Heart left ventricle (tissue), 16 donors: ENCODE results near the gene TMEM42. TPM values are rescaled to one million over a fixed set of nuclear protein-coding genes. Genes with fewer than 3 reads are reported as not detected.
"Not testable (repeated sequence)": the region's sequence is repeated elsewhere in the genome, so short reads cannot be mapped to it uniquely, and the experiment has no call there.

Experiments used
- ATAC-seq, 4 donors: fragments of 200-7000 bp; cut with Tn5 transposase; one replicate each; pipeline ENCODE4 v1.9.1; 2020 to 2022; ENCODE audit warnings: moderate library complexity in 4 of 4, mild to moderate bottlenecking in 3 of 4, moderate number of reproducible peaks in 1 of 4
- DNase-seq, 5 donors: peaks; one replicate each; pipeline ENCODE4 v3.0.0-alpha.2; 2020
- H3K27ac ChIP-seq, 12 donors: fragments of 200-600 bp; sonication (generic) in 4 of 12; one replicate each; pipeline versions ENCODE4 v1.5.0 to v1.8.0; 2016 to 2022; ENCODE audit warnings: mild to moderate bottlenecking in 2 of 12
- H3K27me3 ChIP-seq, 9 donors: fragments of 200-600 bp; sonication (generic) in 2 of 9; one replicate each; pipeline versions ENCODE4 v1.5.1 to v1.8.0; 2016 to 2022; ENCODE audit warnings: mild to moderate bottlenecking in 3 of 9
- H3K36me3 ChIP-seq, 9 donors: fragments of 200-600 bp; sonication (generic) in 2 of 9; one replicate each; pipeline versions ENCODE4 v1.5.0 to v1.8.0; 2018 to 2022; ENCODE audit warnings: mild to moderate bottlenecking in 2 of 9
- H3K4me1 ChIP-seq, 12 donors: fragments of 200-600 bp; sonication (generic) in 4 of 12; one replicate each; pipeline versions ENCODE4 v1.5.0 to v1.8.0; 2016 to 2022; ENCODE audit warnings: mild to moderate bottlenecking in 3 of 12
- H3K4me3 ChIP-seq, 12 donors: fragments of 200-600 bp; sonication (generic) in 4 of 12; one replicate each; pipeline versions ENCODE4 v1.5.0 to v1.8.0; 2017 to 2022; ENCODE audit warnings: mild to moderate bottlenecking in 9 of 12, moderate library complexity in 4 of 12
- H3K9me3 ChIP-seq, 12 donors: fragments of 200-600 bp; sonication (generic) in 4 of 12; one replicate each; pipeline versions ENCODE4 v1.5.0 to v1.8.0; 2016 to 2022; ENCODE audit warnings: mild to moderate bottlenecking in 1 of 12
- POLR2A ChIP-seq, 2 donors: fragments of 450-650 bp; IDR thresholded peaks; one replicate each; pipeline ENCODE4 v1.6.1; 2017; ENCODE audit warnings: antibody characterized with exemption in 2 of 2, mild to moderate bottlenecking in 2 of 2, moderate library complexity in 2 of 2
- WGBS, 4 donors: extraction: QIAGEN DNeasy Blood & Tissue Kit in 2 of 4; methylation state at CpG; one replicate each; pipeline versions ENCODE4 v1.1.5 to v1.1.7; 2013 to 2018; 5-methylcytosine and 5-hydroxymethylcytosine counted together
- intact Hi-C, 10 donors: fragments of 100-400 bp; cut with DNase I; formaldehyde crosslinking; loops; one replicate each; pipeline versions ENCODE4 v1.11.1 to v1.14.2; 2022
- polyA plus RNA-seq, 2 donors: library from polyadenylated mRNA; stranded (reverse); fragments of 200-250 nt; gene quantifications; one replicate each; pipeline ENCODE4 v1.2.3, GENCODE V29; 2013
- total RNA-seq, 9 donors: library from RNA; depleted of rRNA in 2 of 9; stranded (reverse); fragments of >200 nt in 2 of 9; fragmentation: NEBNext Ultra II Directional in 3 of 9; extraction: Animal tissue kit (Norgen Biotek cat#: 25700) in 3 of 9; gene quantifications; one replicate each; pipeline versions ENCODE4 v1.1.0 to v1.2.4, GENCODE V29; 2016 to 2023
- TF ChIP-seq, protein P1 (sequence below), 12 donors: fragments of 200-600 bp; sonication (generic) in 4 of 12; IDR thresholded peaks; one replicate each; pipeline versions ENCODE4 v1.5.0 to v1.8.0; 2018 to 2022; ENCODE audit warnings: antibody characterized with exemption in 12 of 12, mild to moderate bottlenecking in 5 of 12
- donor health status: ischemic (EF 13 %, LVEDD 7.1; RV severe dilation, severe dysfunction).
- donor health status: healthy with polysubstance abuse.
- donor health status: DM: no; HTN: yes; CAD: no.
- donor health status: DM: no; HTN: no; CAD: no.
- donor health status: ischemic (EF 25% LVEDD 6.9; RV normal size, moderate dysfunction).
- donor health status: ischemic (EF 25% LVEDD 5.7; RV mildly dilated, moderate dysfunction).
- donor health status: healthy.
- donor health status: DM: yes; HTN: yes; CAD: no.
- donor health status: ischemic (EF 35%, LVEDD 5.7; RV mildly dilated, moderate dysfunction).
- donor health status: nonischemic (EF 11% LVEDD 7.7; RV severe dilation, severe dysfunction).
- donor health status: DM: yes; HTN: yes; CAD: no.
- donor health status: PGD.
- donor health status: ischemic (EF 29% LVEDD 5.4; RV normal size, mild dysfunction).
- donor health status: nonischemic (EF 23%, LVEDD 6.1; RV moderate dilation, normal function).

The TMEM42 gene
- total and polyA plus RNA-seq, 11 donors: 7.3 to 14.1 (median 10.6) TPM

DNA sequence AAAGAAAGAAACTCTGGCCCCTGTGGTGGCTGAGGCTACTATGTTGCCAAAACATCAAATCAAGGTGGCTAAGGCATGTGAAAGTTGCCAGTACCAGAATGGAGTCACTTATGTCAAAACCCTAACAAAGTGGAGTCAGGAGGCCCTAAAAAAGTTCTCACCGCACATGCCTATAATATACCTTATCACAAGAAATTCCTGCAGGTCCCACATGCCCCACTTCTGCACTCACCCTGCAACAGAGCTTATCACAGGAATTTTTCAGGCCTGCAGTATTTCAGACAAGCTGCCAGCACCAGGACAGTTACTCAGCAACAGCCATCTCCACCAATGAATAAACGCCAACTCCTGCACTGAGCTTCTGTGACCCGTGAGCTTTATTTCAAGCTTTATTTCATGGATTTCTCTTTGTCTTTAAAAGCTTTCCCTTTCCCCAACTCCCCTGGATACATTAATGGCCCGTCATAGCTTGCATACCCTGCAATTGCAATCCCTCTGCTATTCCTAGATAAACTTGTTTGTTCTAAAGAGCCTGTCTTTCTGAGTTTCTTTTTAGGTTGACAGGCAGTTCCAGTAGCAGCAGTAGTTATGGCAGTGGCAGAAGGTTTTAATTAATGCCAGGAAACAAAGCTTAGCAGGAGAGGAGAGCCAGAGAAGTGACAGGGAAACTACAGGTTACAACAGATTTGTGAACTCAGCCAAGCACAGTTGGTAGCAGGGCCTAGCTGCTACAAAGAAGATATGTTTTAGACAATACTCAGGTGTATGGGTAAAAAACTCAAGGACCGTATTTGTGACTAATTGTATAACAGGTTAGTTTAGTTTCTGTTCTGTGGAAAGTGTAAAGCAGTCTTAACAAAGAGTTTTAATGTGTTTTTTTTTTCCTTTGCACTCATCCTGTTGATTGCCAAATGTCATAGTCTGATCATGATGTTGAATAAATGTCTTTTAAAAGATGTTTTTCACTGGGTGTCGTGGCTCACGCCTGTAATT, 15.9 kb upstream of the TMEM42 start:
- no peaks in the 10 kb centered on the region for H3K9me3 ChIP-seq
- WGBS, 4 donors: 42 to 55% (median 52%) methylated on average over 7 of the region's 7 CpGs
- H3K4me1 ChIP-seq: peaks cover 0 to 24% (median 2%) of the 10 kb centered on the region in 12 donors
- H3K27ac ChIP-seq: peak overlapping the region; percentile 21 to 90 (median 78)
- TF ChIP-seq, protein P1, sequence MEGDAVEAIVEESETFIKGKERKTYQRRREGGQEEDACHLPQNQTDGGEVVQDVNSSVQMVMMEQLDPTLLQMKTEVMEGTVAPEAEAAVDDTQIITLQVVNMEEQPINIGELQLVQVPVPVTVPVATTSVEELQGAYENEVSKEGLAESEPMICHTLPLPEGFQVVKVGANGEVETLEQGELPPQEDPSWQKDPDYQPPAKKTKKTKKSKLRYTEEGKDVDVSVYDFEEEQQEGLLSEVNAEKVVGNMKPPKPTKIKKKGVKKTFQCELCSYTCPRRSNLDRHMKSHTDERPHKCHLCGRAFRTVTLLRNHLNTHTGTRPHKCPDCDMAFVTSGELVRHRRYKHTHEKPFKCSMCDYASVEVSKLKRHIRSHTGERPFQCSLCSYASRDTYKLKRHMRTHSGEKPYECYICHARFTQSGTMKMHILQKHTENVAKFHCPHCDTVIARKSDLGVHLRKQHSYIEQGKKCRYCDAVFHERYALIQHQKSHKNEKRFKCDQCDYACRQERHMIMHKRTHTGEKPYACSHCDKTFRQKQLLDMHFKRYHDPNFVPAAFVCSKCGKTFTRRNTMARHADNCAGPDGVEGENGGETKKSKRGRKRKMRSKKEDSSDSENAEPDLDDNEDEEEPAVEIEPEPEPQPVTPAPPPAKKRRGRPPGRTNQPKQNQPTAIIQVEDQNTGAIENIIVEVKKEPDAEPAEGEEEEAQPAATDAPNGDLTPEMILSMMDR (IDR thresholded peaks at IDR 0.05): no peak
- TF ChIP-seq POLR2A (IDR thresholded peaks at IDR 0.05): no peak
- peaks cover 0 to 7% (median 0%) of the 10 kb centered on the region in 9 donors for H3K36me3 ChIP-seq
- H3K4me3 ChIP-seq: no peak overlapping the region
- H3K27me3 ChIP-seq: no peaks in the 10 kb centered on the region
- intact Hi-C loops: loop anchor here in 2 of 10 donors (5.0 kb wide), 2 partner anchors 79 to 84 kb away; partner anchors contain the start of genes KIAA1143 (in 1 of the 2) and KIF15 (in 1 of the 2)
- peak; percentile 98 to 99 (median 98) for ATAC-seq
- DNase-seq: peak in 4 of 5 donors; percentile 70 to 76 (median 72)

DNA sequence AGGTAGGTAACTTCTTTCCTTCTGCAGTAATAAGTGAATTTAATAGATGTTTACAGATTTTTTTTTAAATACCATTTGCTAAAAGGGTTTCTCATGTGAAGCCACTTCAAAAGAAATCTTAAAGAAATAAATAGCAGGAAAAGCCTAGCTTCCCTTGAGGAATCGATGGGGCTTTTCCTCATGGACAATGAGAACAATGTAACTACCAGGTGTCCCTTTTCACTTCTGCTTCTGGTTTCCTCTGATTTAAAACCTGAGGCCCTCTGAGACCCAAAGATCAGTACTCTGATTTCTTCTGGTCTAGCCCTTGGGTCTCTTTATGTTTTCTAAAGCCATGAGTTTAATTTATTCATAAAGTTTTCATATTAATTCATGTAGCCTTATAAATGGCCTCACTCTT, 13.1 kb upstream of the TMEM42 start:
- Histone ChIP-seq H3K4me1 (peaks cover 0 to 24% (median 2%) of the 10 kb centered on the region in 12 donors), H3K27me3 (no peaks in the 10 kb centered on the region), H3K27ac (no peak overlapping the region), H3K4me3 (no peak overlapping the region), H3K9me3 (peaks cover 0 to 2% (median 0%) of the 10 kb centered on the region in 12 donors), H3K36me3 (no peaks in the 10 kb centered on the region)
- TF ChIP-seq, protein P1 (IDR thresholded peaks at IDR 0.05): no peak
- TF ChIP-seq POLR2A (IDR thresholded peaks at IDR 0.05): no peak
- DNase-seq: no peak
- intact Hi-C loops: loop anchor here in 2 of 10 donors (5.0 kb wide), 2 partner anchors 81 to 86 kb away; partner anchors contain the start of genes KIAA1143 (in 1 of the 2) and KIF15 (in 1 of the 2)
- ATAC-seq: no peak
- 32 to 71% (median 64%) methylated on average over 1 of the region's 1 CpG for WGBS, 4 donors

DNA sequence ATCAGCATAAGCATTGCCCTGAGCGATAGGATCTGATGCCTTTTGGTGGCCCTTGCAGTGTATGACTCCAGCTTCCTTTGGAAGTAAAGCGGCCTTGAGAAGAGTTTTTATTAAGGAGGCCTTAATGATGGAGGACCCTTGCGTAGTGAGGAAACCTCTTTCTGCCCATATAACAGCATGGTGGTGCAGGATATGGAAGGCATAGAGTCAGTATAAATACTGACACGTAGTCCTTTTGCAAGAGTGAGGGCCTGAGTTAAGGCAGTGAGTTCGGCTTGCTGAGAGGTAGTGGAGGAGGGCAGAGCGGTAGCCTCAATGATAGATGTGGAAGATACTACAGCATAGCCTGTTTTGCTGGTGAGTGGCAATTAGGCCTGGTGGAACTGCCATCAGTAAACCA, 5.0 kb upstream of the TMEM42 start:
- DNase-seq, H3K27ac ChIP-seq, intact Hi-C loops, H3K4me1 ChIP-seq, H3K36me3 ChIP-seq, H3K4me3 ChIP-seq, H3K27me3 ChIP-seq, ATAC-seq: not testable (repeated sequence)
- H3K9me3 ChIP-seq: peaks cover 0 to 13% (median 0%) of the 10 kb centered on the region in 12 donors
- WGBS, 4 donors: 96 to 99% (median 98%) methylated on average over 6 of the region's 6 CpGs

DNA sequence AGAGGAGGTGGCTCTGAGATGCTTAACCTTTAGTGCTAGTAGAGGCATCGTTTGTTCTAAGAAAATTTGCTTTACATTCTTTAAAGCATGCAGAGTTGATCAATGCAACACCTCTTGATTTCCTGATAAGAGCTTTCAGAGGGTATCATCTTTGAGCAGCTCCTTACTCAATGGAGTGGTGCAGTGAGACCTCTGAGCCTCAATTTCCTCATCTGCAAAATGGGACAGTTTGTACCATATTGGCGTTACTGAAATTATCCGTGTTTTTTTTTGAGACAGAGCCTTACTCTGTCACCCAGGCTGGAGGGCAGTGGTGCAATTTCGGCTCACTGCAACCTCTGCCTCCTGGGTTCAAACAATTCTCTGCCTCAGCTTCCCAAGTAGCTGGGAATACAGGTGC, 1.6 kb upstream of the TMEM42 start:
- intact Hi-C loops: loop anchor here in 8 of 10 donors (5.0 to 10.0 kb wide), 3 partner anchors 95 to 148 kb away; partner anchors contain the start of genes KIAA1143 (in 7 of the 8), KIF15 (in 7 of the 8) and ZNF502 (in 1 of the 8)
- Histone ChIP-seq H3K4me3 (no peak overlapping the region), H3K36me3 (no peaks in the 10 kb centered on the region), H3K9me3 (peaks cover 0 to 10% (median 0%) of the 10 kb centered on the region in 12 donors), H3K27ac (no peak overlapping the region), H3K27me3 (no peaks in the 10 kb centered on the region), H3K4me1 (peaks cover 0 to 20% (median 8%) of the 10 kb centered on the region in 12 donors)
- DNase-seq (no peak), ATAC-seq (no peak)
- TF ChIP-seq, protein P1 (IDR thresholded peaks at IDR 0.05): no peak
- TF ChIP-seq POLR2A (IDR thresholded peaks at IDR 0.05): no peak
- 93 to 96% (median 94%) methylated on average over 4 of the region's 4 CpGs for WGBS, 4 donors
